HG02588 (cell line): ENCODE data around the gene MRPS5.

Experiments
- ATAC-seq: cut with Tn5 transposase; IDR thresholded peaks from one replicate; pipeline ENCODE4 v1.9.1; 2021; ENCODE audit warnings: mild to moderate bottlenecking, moderate library complexity; ENCODE audit not compliant: unreplicated experiment

MRPS5 gene

GRCh38 chr2:95061601-95062183 is 59.9 kb downstream of the MRPS5 start:
- ATAC-seq = no peak

GRCh38 chr2:95061119-95061512 is 60.5 kb downstream of the MRPS5 start:
- ATAC-seq = no peak

- ATAC-seq = no peak
Measured at GRCh38 chr2:95060446-95061118, 61.0 kb downstream of the MRPS5 start.

GRCh38 chr2:95059656-95060370 is 61.8 kb downstream of the MRPS5 start:
- no peak for ATAC-seq

GRCh38 chr2:95058989-95059641 is 62.5 kb downstream of the MRPS5 start:
- no peak for ATAC-seq

- ATAC-seq = no peak
Measured at GRCh38 chr2:95058466-95058988, 63.1 kb downstream of the MRPS5 start.

GRCh38 chr2:95057535-95058370 is 63.9 kb downstream of the MRPS5 start:
- ATAC-seq = no peak

- ATAC-seq = no peak
Measured at GRCh38 chr2:95056461-95057459, 64.8 kb downstream of the MRPS5 start.

GRCh38 chr2:95056044-95056443 is 65.6 kb downstream of the MRPS5 start:
- ATAC-seq = no peak

- no peak for ATAC-seq
Measured at GRCh38 chr2:95055262-95055661, 66.3 kb downstream of the MRPS5 start.

- no peak for ATAC-seq
Measured at GRCh38 chr2:95054016-95054415, 67.6 kb downstream of the MRPS5 start.

- ATAC-seq = no peak
Measured at GRCh38 chr2:95053543-95053942, 68.1 kb downstream of the MRPS5 start.

- no peak for ATAC-seq
Measured at GRCh38 chr2:95052804-95053479, 68.7 kb downstream of the MRPS5 start.

GRCh38 chr2:95052307-95052706 is 69.3 kb downstream of the MRPS5 start:
- ATAC-seq = no peak

GRCh38 chr2:95051626-95052025 is 70.0 kb downstream of the MRPS5 start:
- ATAC-seq = no peak

- ATAC-seq = no peak
Measured at GRCh38 chr2:95050385-95051300, 71.0 kb downstream of the MRPS5 start.

GRCh38 chr2:95049961-95050360 is 71.6 kb downstream of the MRPS5 start:
- no peak for ATAC-seq

- no peak for ATAC-seq
Measured at GRCh38 chr2:95049683-95049955, 72.0 kb downstream of the MRPS5 start.
